ENCODE data around the gene BMP3. TPM values are rescaled to one million over a fixed set of nuclear protein-coding genes. Genes with fewer than 3 reads are reported as not detected.

The BMP3 gene
- total and polyA plus RNA-seq, 2 experiments from 2014 or later, result 0.03 TPM; not detected in 1

DNA sequence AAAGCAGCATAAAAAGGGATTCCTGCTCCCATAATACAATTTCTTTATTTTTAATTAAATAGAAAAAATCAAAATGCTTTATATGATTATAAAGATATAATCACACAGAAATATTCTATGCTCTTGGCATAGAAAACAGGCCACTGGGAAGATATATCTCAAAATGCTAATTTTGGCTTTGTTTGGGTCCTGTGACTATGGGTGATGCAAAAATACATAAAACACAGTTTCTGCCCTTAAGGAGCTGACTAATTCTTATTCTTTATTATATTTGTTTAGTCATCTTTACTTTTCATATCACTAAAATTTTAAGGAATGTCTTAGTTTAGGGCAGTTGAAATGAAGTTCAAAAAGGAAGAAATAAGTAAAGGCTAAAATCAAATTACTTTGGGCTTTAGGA, 7.0 kb upstream of the BMP3 start:
- Histone ChIP-seq H3K9me3 (ENCODE audit: low read depth) (no peaks in the 10 kb centered on the region), H3K27ac (no peak overlapping the region), H3K4me1 (ENCODE audit: low read depth) (no peaks in the 10 kb centered on the region), H3K36me3 (no peaks in the 10 kb centered on the region), H3K4me3 (no peak overlapping the region), H3K27me3 (peaks cover 39% of the 10 kb centered on the region)
- TF ChIP-seq, protein P1, sequence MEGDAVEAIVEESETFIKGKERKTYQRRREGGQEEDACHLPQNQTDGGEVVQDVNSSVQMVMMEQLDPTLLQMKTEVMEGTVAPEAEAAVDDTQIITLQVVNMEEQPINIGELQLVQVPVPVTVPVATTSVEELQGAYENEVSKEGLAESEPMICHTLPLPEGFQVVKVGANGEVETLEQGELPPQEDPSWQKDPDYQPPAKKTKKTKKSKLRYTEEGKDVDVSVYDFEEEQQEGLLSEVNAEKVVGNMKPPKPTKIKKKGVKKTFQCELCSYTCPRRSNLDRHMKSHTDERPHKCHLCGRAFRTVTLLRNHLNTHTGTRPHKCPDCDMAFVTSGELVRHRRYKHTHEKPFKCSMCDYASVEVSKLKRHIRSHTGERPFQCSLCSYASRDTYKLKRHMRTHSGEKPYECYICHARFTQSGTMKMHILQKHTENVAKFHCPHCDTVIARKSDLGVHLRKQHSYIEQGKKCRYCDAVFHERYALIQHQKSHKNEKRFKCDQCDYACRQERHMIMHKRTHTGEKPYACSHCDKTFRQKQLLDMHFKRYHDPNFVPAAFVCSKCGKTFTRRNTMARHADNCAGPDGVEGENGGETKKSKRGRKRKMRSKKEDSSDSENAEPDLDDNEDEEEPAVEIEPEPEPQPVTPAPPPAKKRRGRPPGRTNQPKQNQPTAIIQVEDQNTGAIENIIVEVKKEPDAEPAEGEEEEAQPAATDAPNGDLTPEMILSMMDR (IDR thresholded peaks at IDR 0.05; ENCODE audit: low read depth, low read length), result no peak
- no peak for DNase-seq (ENCODE audit: low read depth in 1 of 2, low spot score in 1 of 2)

DNA sequence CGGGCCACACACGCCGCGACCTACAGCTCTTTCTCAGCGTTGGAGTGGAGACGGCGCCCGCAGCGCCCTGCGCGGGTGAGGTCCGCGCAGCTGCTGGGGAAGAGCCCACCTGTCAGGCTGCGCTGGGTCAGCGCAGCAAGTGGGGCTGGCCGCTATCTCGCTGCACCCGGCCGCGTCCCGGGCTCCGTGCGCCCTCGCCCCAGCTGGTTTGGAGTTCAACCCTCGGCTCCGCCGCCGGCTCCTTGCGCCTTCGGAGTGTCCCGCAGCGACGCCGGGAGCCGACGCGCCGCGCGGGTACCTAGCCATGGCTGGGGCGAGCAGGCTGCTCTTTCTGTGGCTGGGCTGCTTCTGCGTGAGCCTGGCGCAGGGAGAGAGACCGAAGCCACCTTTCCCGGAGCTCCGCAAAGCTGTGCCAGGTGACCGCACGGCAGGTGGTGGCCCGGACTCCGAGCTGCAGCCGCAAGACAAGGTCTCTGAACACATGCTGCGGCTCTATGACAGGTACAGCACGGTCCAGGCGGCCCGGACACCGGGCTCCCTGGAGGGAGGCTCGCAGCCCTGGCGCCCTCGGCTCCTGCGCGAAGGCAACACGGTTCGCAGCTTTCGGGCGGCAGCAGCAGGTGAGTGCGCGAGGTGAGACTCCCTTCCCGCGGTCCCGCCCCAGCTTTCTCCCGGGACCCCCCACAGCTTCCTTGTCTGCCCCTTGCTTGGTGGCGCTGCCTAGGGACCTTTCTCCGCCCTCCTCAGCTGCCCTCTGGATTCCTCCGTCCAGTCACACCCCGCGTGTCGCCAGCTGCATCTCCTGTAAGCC, 678 bp downstream of the BMP3 start:
- Histone ChIP-seq H3K27me3 (peaks cover 98% of the 10 kb centered on the region), H3K9me3 (ENCODE audit: low read depth) (no peaks in the 10 kb centered on the region), H3K36me3 (no peaks in the 10 kb centered on the region), H3K27ac (no peak overlapping the region), H3K4me3 (peak overlapping the region; percentile 40), H3K4me1 (ENCODE audit: low read depth) (peaks cover 6% of the 10 kb centered on the region)
- TF ChIP-seq, protein P1 (IDR thresholded peaks at IDR 0.05; ENCODE audit: low read depth, low read length), result no peak
- DNase-seq (ENCODE audit: low read depth in 1 of 2, low spot score in 1 of 2), result peak in 1 of 2 donors; percentile 38

DNA sequence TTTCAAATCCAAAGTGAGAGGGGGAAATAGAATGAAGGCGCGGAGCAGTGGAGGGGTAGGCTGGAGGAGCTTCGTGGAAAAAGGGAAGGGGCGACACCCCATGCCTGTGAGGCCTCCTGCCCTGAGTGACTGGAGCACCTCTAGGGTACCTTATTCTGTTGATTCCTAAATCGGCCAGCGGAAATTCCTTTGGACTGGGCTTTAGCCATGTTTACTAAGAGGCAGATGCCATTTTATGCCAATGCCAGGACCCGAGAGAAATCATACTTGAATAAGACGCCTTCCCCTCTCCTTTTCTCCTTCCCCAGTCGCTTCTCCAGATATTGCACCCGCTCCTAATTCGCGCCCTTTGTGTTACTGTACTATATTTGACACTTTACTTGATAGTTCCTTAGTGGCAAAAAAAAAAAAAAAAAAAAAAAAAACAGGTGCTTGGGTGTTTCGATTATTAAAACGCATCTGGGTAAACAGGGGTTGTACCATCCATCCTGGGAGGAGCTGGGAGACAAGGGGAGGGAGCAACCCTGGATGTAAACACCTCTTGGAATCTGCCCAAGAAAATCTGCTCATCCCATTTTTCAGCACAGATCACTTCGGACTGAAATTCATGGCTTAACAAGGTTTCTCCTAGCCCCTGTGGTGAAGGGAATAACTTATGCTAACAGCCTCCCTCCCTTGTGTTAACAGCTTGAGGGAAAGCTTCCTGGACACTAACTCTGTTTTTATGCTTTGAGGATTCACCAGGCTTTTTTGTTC, 1.5 kb downstream of the BMP3 start:
- H3K36me3 ChIP-seq, result no peaks in the 10 kb centered on the region
- H3K27ac ChIP-seq, result no peak overlapping the region
- DNase-seq (ENCODE audit: low read depth in 1 of 2, low spot score in 1 of 2), result no peak
- H3K4me3 ChIP-seq, result peak overlapping the region; percentile 40
- H3K27me3 ChIP-seq, result peaks cover 96% of the 10 kb centered on the region
- no peaks in the 10 kb centered on the region for H3K9me3 ChIP-seq (ENCODE audit: low read depth)
- TF ChIP-seq, protein P1 (IDR thresholded peaks at IDR 0.05; ENCODE audit: low read depth, low read length), result no peak
- H3K4me1 ChIP-seq (ENCODE audit: low read depth), result peaks cover 6% of the 10 kb centered on the region

DNA sequence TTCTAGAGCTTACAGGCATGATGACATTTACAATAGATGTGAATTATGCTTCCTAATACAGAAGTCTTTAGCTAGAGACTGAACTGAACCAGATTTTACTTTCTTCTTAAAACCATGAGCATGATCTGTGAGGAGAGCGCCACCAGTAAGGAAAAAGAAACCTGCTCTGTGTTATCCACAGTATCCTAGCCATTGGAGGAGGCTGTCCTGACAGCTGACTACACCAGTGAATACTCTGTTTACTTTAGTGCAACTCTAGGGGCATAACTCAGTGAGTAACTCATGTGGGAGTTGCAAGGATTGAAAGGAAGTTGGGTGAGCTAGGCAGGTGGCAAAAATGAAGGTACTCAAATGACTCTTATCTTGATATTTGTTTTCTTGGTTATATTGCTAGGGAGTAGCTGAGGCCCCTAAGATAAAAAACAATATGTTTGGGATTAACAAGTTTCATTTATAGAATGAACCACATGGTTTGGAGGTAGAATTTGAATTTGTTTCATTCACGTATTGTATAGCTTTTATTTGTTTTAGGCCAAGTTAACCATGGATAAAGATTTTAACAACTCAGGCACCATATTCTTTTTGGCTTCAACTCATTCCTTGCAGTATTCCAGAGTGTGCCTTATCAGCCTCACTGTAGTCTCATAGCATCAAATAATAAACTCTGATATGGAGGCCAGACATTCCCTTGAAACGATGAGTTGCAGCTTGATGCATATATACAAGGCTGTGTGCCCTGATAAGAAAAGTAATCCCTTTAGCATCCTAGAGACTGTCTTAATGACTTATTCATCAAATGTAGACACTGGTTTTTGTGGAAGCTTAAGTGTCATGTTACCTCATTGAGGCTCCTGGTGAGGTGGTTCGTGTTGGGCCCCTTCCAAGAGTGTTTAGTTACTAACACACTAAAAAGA, 2.5 kb downstream of the BMP3 start:
- H3K4me1 ChIP-seq (ENCODE audit: low read depth), result peaks cover 6% of the 10 kb centered on the region
- no peak overlapping the region for H3K27ac ChIP-seq
- TF ChIP-seq, protein P1 (IDR thresholded peaks at IDR 0.05; ENCODE audit: low read depth, low read length), result no peak
- DNase-seq (ENCODE audit: low read depth in 1 of 2, low spot score in 1 of 2), result no peak
- no peaks in the 10 kb centered on the region for H3K36me3 ChIP-seq
- H3K4me3 ChIP-seq, result no peak overlapping the region
- peaks cover 89% of the 10 kb centered on the region for H3K27me3 ChIP-seq
- H3K9me3 ChIP-seq (ENCODE audit: low read depth), result no peaks in the 10 kb centered on the region

Data from cardiac muscle cell (in vitro differentiated cells and primary cell).